GM12873 (cell line): ENCODE data around the gene HOXD8.

Experiments
- TF ChIP-seq, protein P1 (sequence below): IDR thresholded peaks from 2 replicates; pipeline ENCODE4 v1.5.1; 2012; ENCODE audit warnings: low read depth, mild to moderate bottlenecking, moderate library complexity, low read length, control low read depth; ENCODE audit not compliant: insufficient read depth; ENCODE audit errors: missing control alignments

Gene HOXD8

DNA sequence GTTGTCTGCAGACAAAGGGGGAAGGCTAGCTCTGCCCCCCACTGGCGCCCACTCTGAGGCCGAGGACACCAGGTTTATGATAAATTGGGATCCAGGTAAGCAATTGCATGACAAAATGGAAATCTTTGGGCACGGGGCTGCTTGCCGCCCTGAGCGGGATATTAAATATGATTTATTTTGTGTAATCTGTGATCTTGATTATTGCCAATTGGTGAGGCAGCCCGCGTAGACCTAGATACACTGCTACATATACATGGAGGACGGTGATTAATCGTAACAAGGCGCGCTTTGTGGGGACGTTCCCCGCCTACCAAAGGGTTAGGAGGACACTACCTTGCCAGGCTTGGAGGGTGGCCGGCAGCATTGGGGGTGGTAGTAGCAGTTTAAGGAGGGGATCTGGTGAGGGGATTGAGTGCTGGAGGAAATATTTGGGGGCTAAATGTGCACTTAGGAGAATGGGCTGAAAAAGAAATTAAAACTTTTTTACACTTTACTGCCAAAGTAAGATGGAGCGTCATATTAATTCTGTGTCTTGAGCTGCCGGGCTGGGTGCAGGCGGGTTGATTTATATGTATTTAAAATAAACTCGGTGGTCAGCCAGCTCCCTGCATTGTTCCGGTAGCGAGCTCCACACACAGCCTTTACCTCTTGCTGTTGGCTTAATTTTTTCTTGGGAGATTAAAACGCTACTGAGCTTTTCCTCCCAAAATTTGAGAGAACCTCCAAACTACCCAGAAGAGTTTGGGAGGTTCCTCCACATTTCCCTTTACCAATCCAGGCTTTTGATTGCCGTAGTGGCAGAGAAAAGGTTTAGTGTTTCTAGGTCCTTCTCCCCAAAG, 31.7 kb downstream of the HOXD8 start:
- TF ChIP-seq, protein P1, sequence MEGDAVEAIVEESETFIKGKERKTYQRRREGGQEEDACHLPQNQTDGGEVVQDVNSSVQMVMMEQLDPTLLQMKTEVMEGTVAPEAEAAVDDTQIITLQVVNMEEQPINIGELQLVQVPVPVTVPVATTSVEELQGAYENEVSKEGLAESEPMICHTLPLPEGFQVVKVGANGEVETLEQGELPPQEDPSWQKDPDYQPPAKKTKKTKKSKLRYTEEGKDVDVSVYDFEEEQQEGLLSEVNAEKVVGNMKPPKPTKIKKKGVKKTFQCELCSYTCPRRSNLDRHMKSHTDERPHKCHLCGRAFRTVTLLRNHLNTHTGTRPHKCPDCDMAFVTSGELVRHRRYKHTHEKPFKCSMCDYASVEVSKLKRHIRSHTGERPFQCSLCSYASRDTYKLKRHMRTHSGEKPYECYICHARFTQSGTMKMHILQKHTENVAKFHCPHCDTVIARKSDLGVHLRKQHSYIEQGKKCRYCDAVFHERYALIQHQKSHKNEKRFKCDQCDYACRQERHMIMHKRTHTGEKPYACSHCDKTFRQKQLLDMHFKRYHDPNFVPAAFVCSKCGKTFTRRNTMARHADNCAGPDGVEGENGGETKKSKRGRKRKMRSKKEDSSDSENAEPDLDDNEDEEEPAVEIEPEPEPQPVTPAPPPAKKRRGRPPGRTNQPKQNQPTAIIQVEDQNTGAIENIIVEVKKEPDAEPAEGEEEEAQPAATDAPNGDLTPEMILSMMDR: no peak

DNA sequence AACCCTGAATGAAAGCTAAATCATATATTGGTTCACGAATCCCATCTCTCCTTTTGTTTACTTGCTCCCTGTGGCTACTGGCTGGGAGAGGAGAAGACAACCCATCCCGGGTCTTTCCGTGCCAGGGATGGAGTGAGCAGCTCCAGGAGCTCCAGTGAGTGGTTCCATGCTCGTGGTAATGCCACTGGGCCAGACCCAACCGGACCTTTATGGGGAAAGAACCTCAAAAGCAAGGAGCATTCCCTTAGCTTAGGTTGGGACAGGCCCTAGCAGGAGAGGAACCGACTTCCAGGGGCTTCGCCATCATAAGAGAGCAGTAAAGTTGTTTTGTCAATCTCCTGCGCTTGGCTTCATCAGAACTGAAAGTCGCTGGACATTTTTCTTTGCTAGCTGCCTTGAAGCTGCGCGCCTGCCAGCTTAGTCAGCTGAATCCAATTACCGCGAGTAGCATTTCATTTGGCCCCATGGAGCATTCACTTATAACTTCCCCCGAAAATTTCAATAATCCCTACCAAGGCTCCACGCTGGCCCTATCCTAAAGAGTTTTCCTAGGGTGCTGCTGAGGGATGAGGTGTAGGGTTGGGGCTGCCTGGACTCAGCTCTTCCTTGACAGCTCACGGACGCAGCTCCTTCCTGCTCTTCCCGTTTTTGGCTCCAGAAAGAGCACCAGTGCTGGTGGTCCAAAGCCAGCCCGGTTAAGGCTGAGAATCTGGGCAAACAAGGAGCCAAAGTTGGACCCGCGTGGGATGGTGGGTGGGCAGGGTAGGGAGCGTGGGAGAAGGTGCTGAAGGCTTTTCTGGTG, 32.5 kb downstream of the HOXD8 start:
- TF ChIP-seq, protein P1: no peak

DNA sequence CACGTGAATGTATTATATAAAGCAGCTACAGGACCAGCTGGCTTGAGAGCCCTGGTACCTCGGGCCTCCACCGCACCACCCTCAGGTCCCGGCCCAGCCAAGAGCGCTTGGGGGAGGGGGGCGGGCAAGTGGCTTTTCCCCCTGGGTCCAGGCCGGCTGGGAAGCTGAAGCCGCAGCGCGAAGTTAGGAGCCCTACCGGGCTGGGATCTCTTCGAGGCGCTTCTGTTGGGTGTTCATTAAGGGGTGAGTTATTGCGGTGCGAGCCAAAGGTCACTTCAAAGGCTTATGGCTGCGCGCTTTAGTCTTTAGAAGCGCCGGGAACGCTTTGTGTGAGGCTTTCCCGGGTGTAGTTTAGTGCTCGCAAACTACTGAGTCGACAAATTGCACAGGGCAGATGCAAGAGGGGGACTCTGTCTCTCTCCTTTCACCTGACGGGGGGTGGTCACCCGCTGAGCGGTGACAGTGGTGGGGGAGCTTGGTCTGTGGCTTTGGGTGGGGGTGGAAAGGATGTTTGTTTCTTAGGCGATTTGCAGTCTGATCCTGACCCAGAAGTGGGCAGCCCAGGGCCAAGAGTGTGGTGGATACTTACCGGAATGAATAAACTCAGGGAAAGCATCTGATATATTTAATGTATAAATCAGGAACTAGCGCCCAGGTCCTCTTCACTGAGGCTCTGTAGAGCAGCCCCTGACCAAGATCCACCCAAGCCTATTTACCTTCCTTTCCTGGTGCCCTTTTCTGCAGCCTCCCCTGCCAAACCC, 33.6 kb downstream of the HOXD8 start:
- TF ChIP-seq, protein P1: no peak

DNA sequence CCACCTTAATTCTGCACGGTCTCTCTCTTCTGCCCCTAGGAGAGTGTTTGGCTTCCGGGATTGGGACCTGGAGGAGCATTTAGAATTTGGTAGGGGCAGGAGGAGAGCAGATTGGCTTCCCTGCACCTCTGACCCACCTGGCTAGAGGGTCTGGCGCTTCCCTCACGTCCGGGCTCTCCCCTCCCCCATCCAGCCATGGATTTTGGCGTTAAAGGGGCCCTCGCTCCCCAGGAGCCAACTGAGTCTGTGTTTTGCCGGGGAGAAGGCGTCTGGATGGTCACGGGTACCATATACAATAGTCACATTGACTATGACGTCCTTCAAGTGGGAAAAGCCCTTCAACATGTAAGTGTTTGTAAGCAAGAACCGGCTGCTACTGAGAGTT, 34.2 kb downstream of the HOXD8 start:
- TF ChIP-seq, protein P1: no peak

DNA sequence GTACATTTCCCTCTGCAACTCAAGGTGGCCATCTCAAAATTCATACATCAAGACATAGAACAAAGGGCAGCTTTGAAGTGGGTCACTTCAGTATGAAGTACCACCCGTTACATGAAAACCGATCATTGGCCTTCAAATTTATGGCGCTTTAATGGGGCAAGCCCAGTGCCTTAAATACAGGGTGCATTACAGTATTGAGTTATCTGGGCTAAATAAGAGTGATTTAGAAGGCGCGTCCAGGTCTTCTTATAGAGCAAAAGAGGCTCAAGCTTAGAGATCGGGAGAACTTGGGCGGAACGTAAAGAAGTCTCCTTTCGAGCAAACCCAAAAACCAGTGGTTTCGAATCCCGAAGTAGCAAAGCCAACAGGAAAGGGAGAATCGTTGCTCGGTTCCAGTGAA, 34.7 kb downstream of the HOXD8 start:
- TF ChIP-seq, protein P1: no peak

DNA sequence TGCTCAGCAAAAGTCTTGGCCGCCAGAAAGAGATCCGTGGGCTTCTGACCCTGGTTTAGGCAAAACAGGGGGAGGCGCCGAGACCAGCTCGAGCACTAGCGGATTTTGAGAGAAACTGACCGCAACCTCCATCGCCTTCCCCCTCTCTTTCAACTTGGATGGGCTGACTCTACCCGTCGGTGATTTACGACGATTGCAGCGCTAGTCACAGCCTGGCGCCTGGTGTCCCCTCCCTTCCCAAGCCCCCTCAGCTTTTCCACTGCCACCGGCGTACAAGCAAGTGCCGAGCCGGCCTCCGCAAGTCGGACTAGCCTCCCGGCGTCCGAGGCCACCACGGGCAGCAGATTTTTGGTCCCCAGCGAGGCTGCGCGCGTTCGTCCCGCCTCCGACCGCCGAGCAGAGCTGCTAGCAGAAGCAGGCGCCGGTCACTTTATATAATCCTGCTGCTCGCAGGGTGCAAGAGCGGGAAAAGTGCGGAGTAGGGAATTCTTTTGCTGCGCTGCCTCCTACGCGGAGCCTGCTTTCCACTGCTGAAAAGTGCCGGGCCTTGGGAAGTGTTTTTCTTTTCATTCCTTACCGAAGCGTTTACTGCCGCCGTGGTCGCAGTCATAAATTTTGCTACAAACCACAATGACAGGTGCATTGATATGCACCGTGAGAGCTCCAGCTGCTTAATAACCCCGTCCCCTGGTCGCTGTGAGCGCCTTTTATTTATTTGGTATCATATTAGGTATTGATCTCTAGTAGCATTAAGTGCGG, 35.3 kb downstream of the HOXD8 start:
- TF ChIP-seq, protein P1: no peak
